Smooth muscle cell (in vitro differentiated cells): ENCODE results near the gene AKAP12. TPM values are rescaled to one million over a fixed set of nuclear protein-coding genes. Genes with fewer than 3 reads are reported as not detected.

Experiments used
- DNase-seq: peaks from one replicate; lab custom pipeline; 2025; ENCODE audit not compliant: unreplicated experiment; lab: John Stamatoyannopoulos, UW
- H2AFZ ChIP-seq: fragments of 200-600 bp; sonication (generic); 2 replicates; pipeline ENCODE4 v1.6.0; 2016; ENCODE audit warnings: antibody characterized with exemption, low read depth, mild to moderate bottlenecking
- H3F3A ChIP-seq: fragments of 200-600 bp; sonication (generic); 2 replicates; pipeline ENCODE4 v1.6.0; 2017; ENCODE audit warnings: antibody characterized with exemption, low read depth
- H3K27ac ChIP-seq: fragments of 200-600 bp; sonication (generic); 2 replicates; pipeline ENCODE4 v1.5.1; 2016; ENCODE audit warnings: low read depth, mild to moderate bottlenecking
- H3K27me3 ChIP-seq: fragments of 200-600 bp; sonication (generic); 2 replicates; pipeline ENCODE4 v1.6.1; 2016; ENCODE audit warnings: low read depth, mild to moderate bottlenecking
- H3K36me3 ChIP-seq: fragments of 200-600 bp; sonication (generic); 2 replicates; pipeline ENCODE4 v1.5.1; 2016; ENCODE audit warnings: low read depth
- H3K4me1 ChIP-seq: fragments of 200-600 bp; sonication (generic); 2 replicates; pipeline ENCODE4 v1.5.1; 2016; ENCODE audit warnings: low read depth
- H3K4me2 ChIP-seq: fragments of 200-600 bp; sonication (generic); 2 replicates; pipeline ENCODE4 v1.6.0; 2016; ENCODE audit warnings: mild to moderate bottlenecking
- H3K4me3 ChIP-seq: fragments of 200-600 bp; sonication (generic); 2 replicates; pipeline ENCODE4 v1.5.1; 2016; ENCODE audit warnings: mild to moderate bottlenecking
- H3K79me2 ChIP-seq: fragments of 200-600 bp; sonication (generic); 2 replicates; pipeline ENCODE4 v1.6.0; 2016; ENCODE audit warnings: low read depth, mild to moderate bottlenecking
- H3K9ac ChIP-seq: fragments of 200-600 bp; sonication (generic); 2 replicates; pipeline ENCODE4 v1.6.0; 2016; ENCODE audit warnings: low read depth
- H3K9me3 ChIP-seq: fragments of 200-600 bp; sonication (generic); replicated peaks from 2 replicates; pipeline ENCODE4 v1.5.1; 2016; ENCODE audit warnings: low read depth
- H4K20me1 ChIP-seq: fragments of 200-600 bp; sonication (generic); 2 replicates; pipeline ENCODE4 v1.6.0; 2016; ENCODE audit warnings: low read depth
- WGBS: methylation state at CpG from one replicate; pipeline ENCODE4 v1.1.7; 2016; ENCODE audit warnings: low lambda C conversion rate; 5-methylcytosine and 5-hydroxymethylcytosine counted together
- polyA plus RNA-seq: library from polyadenylated mRNA; unstranded; fragments of >200 nt; fragmentation: Nextera tagmentation; extraction: Ambion mirVana; gene quantifications from 2 replicates; pipeline ENCODE4 v1.2.1, GENCODE V29; 2016
- total RNA-seq: library from RNA; depleted of rRNA; stranded (reverse); fragments of >200 nt; gene quantifications from 2 replicates; pipeline ENCODE4 v1.2.3, GENCODE V29; 2014
- TF ChIP-seq, protein P1 (sequence below): fragments of 200-600 bp; sonication (generic); IDR thresholded peaks from 2 replicates; pipeline ENCODE4 v1.5.1; 2017; ENCODE audit warnings: borderline replicate concordance, mild to moderate bottlenecking, antibody characterized with exemption; ENCODE audit not compliant: insufficient read depth, poor library complexity, severe bottlenecking

Gene AKAP12
- total and polyA plus RNA-seq, 2 experiments from 2014 or later = 10.7 to 13.3 TPM

GRCh38 chr6:151306269-151306783, 66.6 kb downstream of the AKAP12 start:
- Histone ChIP-seq H3K79me2 (no peaks in the 10 kb centered on the region), H3K27me3 (no peaks in the 10 kb centered on the region), H3K4me3 (no peak overlapping the region), H4K20me1 (no peaks in the 10 kb centered on the region), H3K4me2 (no peak overlapping the region), H3K27ac (no peak overlapping the region), H3K9me3 (no peaks in the 10 kb centered on the region), H3K4me1 (no peaks in the 10 kb centered on the region), H3K36me3 (no peaks in the 10 kb centered on the region), H3K9ac (no peak overlapping the region), H2AFZ (no peak overlapping the region), H3F3A (no peaks in the 10 kb centered on the region)
- DNase-seq = no peak
- TF ChIP-seq, protein P1, sequence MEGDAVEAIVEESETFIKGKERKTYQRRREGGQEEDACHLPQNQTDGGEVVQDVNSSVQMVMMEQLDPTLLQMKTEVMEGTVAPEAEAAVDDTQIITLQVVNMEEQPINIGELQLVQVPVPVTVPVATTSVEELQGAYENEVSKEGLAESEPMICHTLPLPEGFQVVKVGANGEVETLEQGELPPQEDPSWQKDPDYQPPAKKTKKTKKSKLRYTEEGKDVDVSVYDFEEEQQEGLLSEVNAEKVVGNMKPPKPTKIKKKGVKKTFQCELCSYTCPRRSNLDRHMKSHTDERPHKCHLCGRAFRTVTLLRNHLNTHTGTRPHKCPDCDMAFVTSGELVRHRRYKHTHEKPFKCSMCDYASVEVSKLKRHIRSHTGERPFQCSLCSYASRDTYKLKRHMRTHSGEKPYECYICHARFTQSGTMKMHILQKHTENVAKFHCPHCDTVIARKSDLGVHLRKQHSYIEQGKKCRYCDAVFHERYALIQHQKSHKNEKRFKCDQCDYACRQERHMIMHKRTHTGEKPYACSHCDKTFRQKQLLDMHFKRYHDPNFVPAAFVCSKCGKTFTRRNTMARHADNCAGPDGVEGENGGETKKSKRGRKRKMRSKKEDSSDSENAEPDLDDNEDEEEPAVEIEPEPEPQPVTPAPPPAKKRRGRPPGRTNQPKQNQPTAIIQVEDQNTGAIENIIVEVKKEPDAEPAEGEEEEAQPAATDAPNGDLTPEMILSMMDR = no peak
- WGBS = 90% methylated on average over 12 of the region's 12 CpGs

- WGBS = 36% methylated on average over 4 of the region's 4 CpGs
- TF ChIP-seq, protein P1 = no peak
- Histone ChIP-seq H3K9ac (no peak overlapping the region), H3K4me2 (no peak overlapping the region), H3K4me3 (no peak overlapping the region), H3K9me3 (no peaks in the 10 kb centered on the region), H3K4me1 (no peaks in the 10 kb centered on the region), H3K36me3 (no peaks in the 10 kb centered on the region), H2AFZ (no peak overlapping the region), H3K79me2 (no peaks in the 10 kb centered on the region), H3K27me3 (no peaks in the 10 kb centered on the region), H3K27ac (no peak overlapping the region), H3F3A (no peaks in the 10 kb centered on the region), H4K20me1 (no peaks in the 10 kb centered on the region)
- DNase-seq = no peak
Observed at GRCh38 chr6:151307501-151307900, 67.7 kb downstream of the AKAP12 start.

- no peak for DNase-seq
Observed at GRCh38 chr6:151309619-151310018, 69.9 kb downstream of the AKAP12 start.

More at GRCh38 chr6:151309619-151310018, 69.9 kb downstream of the AKAP12 start:
- H3K9ac ChIP-seq = no peak overlapping the region
- no peak overlapping the region for H3K4me2 ChIP-seq
- no peaks in the 10 kb centered on the region for H4K20me1 ChIP-seq
- H3K9me3 ChIP-seq = no peaks in the 10 kb centered on the region
- 92% methylated on average over 4 of the region's 4 CpGs for WGBS
- no peak overlapping the region for H3K4me3 ChIP-seq
- no peaks in the 10 kb centered on the region for H3K27me3 ChIP-seq
- no peaks in the 10 kb centered on the region for H3K79me2 ChIP-seq
- no peak overlapping the region for H3K27ac ChIP-seq
- H3K36me3 ChIP-seq = no peaks in the 10 kb centered on the region
- no peak overlapping the region for H2AFZ ChIP-seq
- TF ChIP-seq, protein P1 = no peak
- H3F3A ChIP-seq = no peaks in the 10 kb centered on the region
- H3K4me1 ChIP-seq = no peaks in the 10 kb centered on the region
